ENCODE results near the gene EFHC1. TPM values are rescaled to one million over a fixed set of nuclear protein-coding genes. Genes with fewer than 3 reads are reported as not detected.
A peak's percentile ranks its signal among the peaks of the same experiment; 100 is the strongest.

EFHC1 gene
- total and polyA plus RNA-seq, 4 donors: 15.7 to 81.7 (median 35.5) TPM

DNA sequence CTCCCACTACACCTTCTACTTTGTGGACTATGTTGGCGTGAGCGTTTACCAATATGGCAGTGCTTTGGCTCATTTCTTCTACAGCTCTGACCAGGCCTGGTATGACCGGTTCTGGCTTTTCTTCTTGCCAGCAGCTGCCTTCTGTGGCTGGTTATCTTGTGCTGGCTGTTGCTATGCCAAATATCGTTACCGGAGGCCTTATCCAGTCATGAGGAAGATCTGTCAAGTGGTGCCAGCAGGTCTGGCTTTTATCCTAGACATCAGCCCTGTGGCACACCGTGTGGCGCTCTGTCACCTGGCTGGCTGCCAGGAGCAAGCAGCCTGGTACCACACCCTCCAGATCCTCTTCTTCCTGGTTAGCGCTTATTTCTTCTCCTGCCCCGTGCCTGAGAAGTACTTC lies 16.5 kb upstream of the EFHC1 start:
- Histone ChIP-seq H3K27ac (ENCODE audit: low read depth in 1 of 2, low read length in 1 of 2) (no peak overlapping the region), H3K9me3 (ENCODE audit: control insufficient read depth in 4 of 4, insufficient read depth in 3 of 4, low read length in 3 of 4) (no peaks in the 10 kb centered on the region), H3K4me1 (ENCODE audit: control insufficient read depth in 5 of 5, insufficient read depth in 5 of 5, low read length in 5 of 5) (peaks cover 0 to 4% (median 0%) of the 10 kb centered on the region in 5 donors), H3K27me3 (ENCODE audit: control insufficient read depth in 3 of 3, insufficient read depth in 3 of 3, low read length in 2 of 3) (no peaks in the 10 kb centered on the region), H3K9ac (ENCODE audit: insufficient read depth in 1 of 2, low read length in 2 of 2) (no peak overlapping the region), H3K4me3 (no peak overlapping the region), H3K36me3 (ENCODE audit: control insufficient read depth in 4 of 4, insufficient read depth in 4 of 4, low read length in 4 of 4) (peaks cover 0 to 9% (median 5%) of the 10 kb centered on the region in 4 donors)
- WGBS, 2 donors: 80 to 84% methylated on average over 9 of the region's 9 CpGs
- DNase-seq (no peak), ATAC-seq (ENCODE audit: insufficient read depth, low FRiP score) (no peak)
- TF ChIP-seq, protein P1, sequence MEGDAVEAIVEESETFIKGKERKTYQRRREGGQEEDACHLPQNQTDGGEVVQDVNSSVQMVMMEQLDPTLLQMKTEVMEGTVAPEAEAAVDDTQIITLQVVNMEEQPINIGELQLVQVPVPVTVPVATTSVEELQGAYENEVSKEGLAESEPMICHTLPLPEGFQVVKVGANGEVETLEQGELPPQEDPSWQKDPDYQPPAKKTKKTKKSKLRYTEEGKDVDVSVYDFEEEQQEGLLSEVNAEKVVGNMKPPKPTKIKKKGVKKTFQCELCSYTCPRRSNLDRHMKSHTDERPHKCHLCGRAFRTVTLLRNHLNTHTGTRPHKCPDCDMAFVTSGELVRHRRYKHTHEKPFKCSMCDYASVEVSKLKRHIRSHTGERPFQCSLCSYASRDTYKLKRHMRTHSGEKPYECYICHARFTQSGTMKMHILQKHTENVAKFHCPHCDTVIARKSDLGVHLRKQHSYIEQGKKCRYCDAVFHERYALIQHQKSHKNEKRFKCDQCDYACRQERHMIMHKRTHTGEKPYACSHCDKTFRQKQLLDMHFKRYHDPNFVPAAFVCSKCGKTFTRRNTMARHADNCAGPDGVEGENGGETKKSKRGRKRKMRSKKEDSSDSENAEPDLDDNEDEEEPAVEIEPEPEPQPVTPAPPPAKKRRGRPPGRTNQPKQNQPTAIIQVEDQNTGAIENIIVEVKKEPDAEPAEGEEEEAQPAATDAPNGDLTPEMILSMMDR (IDR thresholded peaks at IDR 0.05; ENCODE audit: control extremely low read depth, extremely low read depth): no peak

DNA sequence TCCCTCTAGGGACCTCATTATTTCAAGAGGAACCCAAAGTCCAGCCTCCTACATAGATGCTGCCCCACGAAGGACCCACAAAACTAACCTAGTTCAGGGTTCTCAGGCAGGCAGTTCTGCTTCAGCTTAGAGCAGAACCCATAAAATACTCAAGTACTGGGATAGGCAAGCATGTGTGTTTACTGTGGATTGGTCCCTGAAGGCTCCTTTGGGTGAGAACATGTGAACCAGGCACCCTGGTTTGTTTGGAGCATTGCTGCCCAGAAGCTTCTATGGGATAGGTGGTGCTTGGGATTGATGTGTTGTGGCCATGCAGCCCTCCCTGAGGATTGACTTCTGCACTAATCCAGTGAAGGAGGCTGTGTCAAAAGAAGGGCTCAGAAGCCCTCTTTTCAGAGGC lies 14.9 kb upstream of the EFHC1 start:
- H3K4me1 ChIP-seq (ENCODE audit: control insufficient read depth in 5 of 5, insufficient read depth in 5 of 5, low read length in 5 of 5): peaks cover 0 to 4% (median 0%) of the 10 kb centered on the region in 5 donors
- no peak overlapping the region for H3K27ac ChIP-seq (ENCODE audit: low read depth in 1 of 2, low read length in 1 of 2)
- peaks cover 0 to 9% (median 6%) of the 10 kb centered on the region in 4 donors for H3K36me3 ChIP-seq (ENCODE audit: control insufficient read depth in 4 of 4, insufficient read depth in 4 of 4, low read length in 4 of 4)
- WGBS, 2 donors: 96 to 100% methylated on average over 1 of the region's 1 CpG
- no peaks in the 10 kb centered on the region for H3K9me3 ChIP-seq (ENCODE audit: control insufficient read depth in 4 of 4, insufficient read depth in 3 of 4, low read length in 3 of 4)
- no peak overlapping the region for H3K4me3 ChIP-seq
- DNase-seq (no peak), ATAC-seq (ENCODE audit: insufficient read depth, low FRiP score) (no peak)
- no peaks in the 10 kb centered on the region for H3K27me3 ChIP-seq (ENCODE audit: control insufficient read depth in 3 of 3, insufficient read depth in 3 of 3, low read length in 2 of 3)
- TF ChIP-seq, protein P1 (IDR thresholded peaks at IDR 0.05; ENCODE audit: control extremely low read depth, extremely low read depth): no peak
- H3K9ac ChIP-seq (ENCODE audit: insufficient read depth in 1 of 2, low read length in 2 of 2): no peak overlapping the region

DNA sequence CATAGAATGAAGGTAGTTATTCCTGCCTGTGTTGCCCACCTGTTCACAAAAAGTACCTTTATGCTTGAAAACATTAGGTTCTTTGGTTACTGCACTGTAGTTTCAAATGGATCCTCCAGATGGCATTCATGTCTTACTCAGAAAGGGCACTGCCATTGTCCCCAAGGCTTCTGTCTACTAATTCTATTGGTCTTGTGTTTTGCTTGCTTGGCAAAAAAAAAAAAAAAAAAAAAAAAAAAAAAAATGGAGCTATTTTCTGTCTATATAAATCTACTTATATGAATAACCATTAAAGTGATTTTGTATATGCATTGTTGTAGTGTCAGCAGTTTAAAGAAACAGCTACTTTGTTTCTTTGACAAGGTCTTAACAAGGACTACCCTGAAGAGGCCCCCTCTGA lies 12.7 kb upstream of the EFHC1 start:
- DNase-seq: peak in 2 of 3 donors; percentile 67 to 68
- H3K9ac ChIP-seq (ENCODE audit: insufficient read depth in 1 of 2, low read length in 2 of 2): no peak overlapping the region
- no peaks in the 10 kb centered on the region for H3K9me3 ChIP-seq (ENCODE audit: control insufficient read depth in 4 of 4, insufficient read depth in 3 of 4, low read length in 3 of 4)
- no peak overlapping the region for H3K4me3 ChIP-seq
- H3K27me3 ChIP-seq (ENCODE audit: control insufficient read depth in 3 of 3, insufficient read depth in 3 of 3, low read length in 2 of 3): no peaks in the 10 kb centered on the region
- peaks cover 0 to 4% (median 0%) of the 10 kb centered on the region in 5 donors for H3K4me1 ChIP-seq (ENCODE audit: control insufficient read depth in 5 of 5, insufficient read depth in 5 of 5, low read length in 5 of 5)
- H3K27ac ChIP-seq (ENCODE audit: low read depth in 1 of 2, low read length in 1 of 2): no peak overlapping the region
- H3K36me3 ChIP-seq (ENCODE audit: control insufficient read depth in 4 of 4, insufficient read depth in 4 of 4, low read length in 4 of 4): peaks cover 0 to 9% (median 6%) of the 10 kb centered on the region in 4 donors
- ATAC-seq (ENCODE audit: insufficient read depth, low FRiP score): no peak
- TF ChIP-seq, protein P1 (IDR thresholded peaks at IDR 0.05; ENCODE audit: control extremely low read depth, extremely low read depth): no peak

DNA sequence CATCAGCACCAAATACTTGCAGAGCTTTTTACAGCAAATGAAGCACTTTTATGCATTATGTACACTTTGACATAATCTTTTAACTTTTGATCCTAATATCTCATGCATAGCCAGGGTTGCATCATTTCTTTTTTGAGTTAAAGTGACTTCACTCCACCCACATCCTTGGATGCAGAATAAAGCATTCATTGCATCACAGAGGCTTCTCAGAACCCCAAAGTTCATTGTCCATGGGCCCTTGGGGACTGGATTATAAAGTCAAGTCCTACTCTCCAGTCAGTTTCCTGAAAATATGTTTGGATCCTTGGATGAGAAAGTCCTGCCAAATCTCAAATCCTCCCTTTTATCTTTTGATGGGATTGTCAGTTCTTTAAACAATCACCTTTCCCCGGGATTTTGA lies 10.6 kb upstream of the EFHC1 start:
- no peak overlapping the region for H3K4me3 ChIP-seq
- peaks cover 0 to 4% (median 0%) of the 10 kb centered on the region in 5 donors for H3K4me1 ChIP-seq (ENCODE audit: control insufficient read depth in 5 of 5, insufficient read depth in 5 of 5, low read length in 5 of 5)
- TF ChIP-seq, protein P1 (IDR thresholded peaks at IDR 0.05; ENCODE audit: control extremely low read depth, extremely low read depth): no peak
- WGBS, 2 donors: 47 to 70% methylated on average over 1 of the region's 1 CpG
- no peaks in the 10 kb centered on the region for H3K9me3 ChIP-seq (ENCODE audit: control insufficient read depth in 4 of 4, insufficient read depth in 3 of 4, low read length in 3 of 4)
- no peak overlapping the region for H3K9ac ChIP-seq (ENCODE audit: insufficient read depth in 1 of 2, low read length in 2 of 2)
- no peak for ATAC-seq (ENCODE audit: insufficient read depth, low FRiP score)
- peak in 1 of 3 donors; percentile 32 for DNase-seq
- peaks cover 0 to 4% (median 1%) of the 10 kb centered on the region in 4 donors for H3K36me3 ChIP-seq (ENCODE audit: control insufficient read depth in 4 of 4, insufficient read depth in 4 of 4, low read length in 4 of 4)
- no peak overlapping the region for H3K27ac ChIP-seq (ENCODE audit: low read depth in 1 of 2, low read length in 1 of 2)
- H3K27me3 ChIP-seq (ENCODE audit: control insufficient read depth in 3 of 3, insufficient read depth in 3 of 3, low read length in 2 of 3): no peaks in the 10 kb centered on the region

Data from lung (tissue), 12 donors.